ENCODE measurements around the gene INPP4A.
A peak's percentile ranks its signal among the peaks of the same experiment; 100 is the strongest.

INPP4A gene

DNA sequence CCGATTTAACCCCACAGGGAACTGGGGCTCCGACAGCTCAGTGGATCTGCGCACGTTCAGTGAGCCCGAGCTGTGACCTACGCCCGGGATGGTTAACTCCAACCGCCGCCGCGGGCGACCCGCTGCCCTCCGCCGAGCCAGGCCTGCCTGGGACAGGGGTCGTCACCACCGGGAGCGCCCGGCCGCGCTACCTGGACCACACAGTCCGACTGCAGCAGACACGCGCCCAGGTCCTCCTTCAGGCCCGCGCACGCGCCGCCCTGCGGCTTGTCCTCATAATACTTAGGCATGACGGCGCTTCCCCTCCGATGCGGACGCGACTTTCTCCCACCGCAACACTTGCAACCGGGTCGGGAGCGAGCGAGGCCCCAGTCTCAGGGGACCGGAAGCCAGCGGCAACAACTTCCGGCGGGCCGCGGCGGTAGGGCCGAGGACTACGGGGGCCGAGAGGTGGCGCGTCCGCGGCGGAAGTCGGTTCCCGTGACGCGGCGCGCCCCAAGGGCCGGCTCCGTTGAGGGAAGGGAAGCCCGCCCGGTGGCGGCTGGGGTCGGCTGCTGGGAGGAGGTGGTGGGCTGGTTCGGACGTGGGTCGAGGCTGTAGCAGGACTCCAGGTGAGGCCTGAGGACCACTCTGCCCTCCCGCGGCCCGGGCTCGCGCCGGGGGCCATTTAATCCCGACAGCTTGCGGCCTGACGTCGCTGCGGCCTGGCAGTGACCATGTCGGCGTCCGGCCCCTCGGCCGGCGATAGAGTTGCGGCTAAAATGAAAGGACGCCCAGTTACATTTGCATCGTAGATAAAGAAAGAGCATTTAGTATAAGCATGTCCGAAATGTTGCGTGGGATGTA, 163.7 kb downstream of the INPP4A start, which contains the start of the genes COA5 and UNC50:
Gene COA5, minus strand, starts transcription at position 397 of the 846 bp plus-strand sequence. Its CDS starts 107 bp downstream, at position 290.
Gene UNC50, plus strand, starts transcription at position 474 of the 846 bp plus-strand sequence. CDS start 1,171 bp downstream, outside the sequence.
- TF ChIP-seq, protein P1, sequence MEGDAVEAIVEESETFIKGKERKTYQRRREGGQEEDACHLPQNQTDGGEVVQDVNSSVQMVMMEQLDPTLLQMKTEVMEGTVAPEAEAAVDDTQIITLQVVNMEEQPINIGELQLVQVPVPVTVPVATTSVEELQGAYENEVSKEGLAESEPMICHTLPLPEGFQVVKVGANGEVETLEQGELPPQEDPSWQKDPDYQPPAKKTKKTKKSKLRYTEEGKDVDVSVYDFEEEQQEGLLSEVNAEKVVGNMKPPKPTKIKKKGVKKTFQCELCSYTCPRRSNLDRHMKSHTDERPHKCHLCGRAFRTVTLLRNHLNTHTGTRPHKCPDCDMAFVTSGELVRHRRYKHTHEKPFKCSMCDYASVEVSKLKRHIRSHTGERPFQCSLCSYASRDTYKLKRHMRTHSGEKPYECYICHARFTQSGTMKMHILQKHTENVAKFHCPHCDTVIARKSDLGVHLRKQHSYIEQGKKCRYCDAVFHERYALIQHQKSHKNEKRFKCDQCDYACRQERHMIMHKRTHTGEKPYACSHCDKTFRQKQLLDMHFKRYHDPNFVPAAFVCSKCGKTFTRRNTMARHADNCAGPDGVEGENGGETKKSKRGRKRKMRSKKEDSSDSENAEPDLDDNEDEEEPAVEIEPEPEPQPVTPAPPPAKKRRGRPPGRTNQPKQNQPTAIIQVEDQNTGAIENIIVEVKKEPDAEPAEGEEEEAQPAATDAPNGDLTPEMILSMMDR (IDR thresholded peaks at IDR 0.05; ENCODE audit: extremely low read depth, missing control alignments), result no peak
- DNase-seq (ENCODE audit: low spot score), result peak; percentile 98

DNA sequence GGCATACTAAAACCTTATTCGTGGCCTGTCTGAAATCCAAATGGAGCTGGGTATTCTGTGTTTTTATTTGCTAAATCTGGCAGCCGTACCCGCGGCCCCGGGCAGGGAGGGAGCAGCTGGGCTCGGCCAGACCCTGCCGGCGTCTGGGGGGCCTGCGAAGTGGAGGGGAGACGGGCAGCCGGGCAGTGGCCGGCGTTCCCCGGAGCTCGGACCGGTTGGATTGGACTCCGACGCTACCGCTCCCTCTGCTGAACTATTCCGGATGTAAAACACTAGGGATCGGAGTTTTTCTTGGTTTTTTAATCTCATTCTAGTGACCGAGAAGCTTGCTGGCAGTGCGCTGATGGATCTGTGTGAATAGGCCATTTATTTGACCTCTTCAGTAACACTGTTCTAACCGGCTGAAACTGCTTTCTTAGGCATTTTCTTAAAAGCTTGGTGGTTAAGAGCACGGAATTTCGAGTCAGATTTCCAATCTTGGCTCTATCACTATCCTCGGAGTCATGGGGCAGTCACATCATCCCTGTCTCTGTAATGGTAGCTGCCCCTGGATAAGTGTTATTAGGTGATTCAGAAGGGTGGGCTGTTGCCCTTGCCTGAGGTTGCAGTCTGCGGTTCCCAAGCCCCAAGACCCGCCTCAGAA, 164.4 kb downstream of the INPP4A start:
- DNase-seq (ENCODE audit: low spot score), result peak; percentile 27
- TF ChIP-seq, protein P1 (IDR thresholded peaks at IDR 0.05; ENCODE audit: extremely low read depth, missing control alignments), result no peak

DNA sequence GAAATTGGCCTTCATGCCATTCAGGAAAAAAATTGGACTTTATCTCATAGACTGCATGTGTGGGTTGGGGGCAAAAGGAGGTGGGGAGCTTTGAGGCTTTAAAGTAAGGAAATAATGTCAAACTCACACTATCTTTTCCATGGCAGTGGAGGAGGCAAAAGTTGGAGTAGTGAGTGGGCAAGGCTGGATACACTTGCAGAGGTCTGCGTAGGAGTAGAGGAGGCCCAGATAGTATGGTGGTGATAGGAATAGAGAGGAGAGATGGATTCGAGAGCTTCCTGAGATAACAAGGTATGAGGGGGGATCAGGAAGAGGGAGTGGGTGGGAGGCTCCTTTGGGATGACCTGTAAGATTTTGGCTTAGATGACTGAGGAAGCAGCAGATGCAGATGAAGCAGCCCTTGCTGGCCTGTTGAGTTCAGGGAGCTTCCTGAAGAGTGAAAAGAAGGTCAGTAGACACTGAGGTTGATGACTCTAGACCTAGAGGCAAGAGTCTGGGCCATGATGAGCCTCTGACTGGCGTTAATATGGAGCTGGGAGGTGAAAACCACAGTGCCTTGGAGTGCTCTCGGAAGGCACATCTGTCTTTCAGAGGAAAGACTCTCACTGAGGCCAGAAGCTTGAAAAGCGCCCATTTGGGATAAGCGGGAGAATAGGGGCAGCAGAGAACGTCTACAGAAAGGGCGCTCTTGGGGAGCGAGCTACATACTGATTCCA, 169.5 kb downstream of the INPP4A start:
- no peak for DNase-seq (ENCODE audit: low spot score)
- TF ChIP-seq, protein P1 (IDR thresholded peaks at IDR 0.05; ENCODE audit: extremely low read depth, missing control alignments), result no peak

DNA sequence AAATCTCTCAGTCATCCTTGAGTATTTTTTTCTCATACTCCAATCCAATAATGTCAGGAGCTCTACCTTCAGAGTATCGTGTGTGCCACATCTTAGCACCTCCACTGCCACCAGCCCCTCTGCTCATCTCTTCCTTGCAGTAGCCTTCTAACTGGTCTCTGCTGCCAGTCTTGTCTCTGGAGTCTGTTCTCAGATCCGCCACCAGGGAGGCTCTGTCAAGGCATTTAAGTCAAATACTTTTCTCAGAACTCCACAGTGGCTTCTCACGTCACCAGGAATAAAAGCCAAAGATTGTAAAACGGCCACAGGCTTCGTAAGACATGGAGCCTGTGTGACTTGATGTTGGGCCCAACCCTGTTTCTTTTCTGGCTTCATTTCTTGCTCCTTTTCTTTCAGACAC, 170.8 kb downstream of the INPP4A start:
- DNase-seq (ENCODE audit: low spot score), result no peak
- TF ChIP-seq, protein P1 (IDR thresholded peaks at IDR 0.05; ENCODE audit: extremely low read depth, missing control alignments), result no peak

DNA sequence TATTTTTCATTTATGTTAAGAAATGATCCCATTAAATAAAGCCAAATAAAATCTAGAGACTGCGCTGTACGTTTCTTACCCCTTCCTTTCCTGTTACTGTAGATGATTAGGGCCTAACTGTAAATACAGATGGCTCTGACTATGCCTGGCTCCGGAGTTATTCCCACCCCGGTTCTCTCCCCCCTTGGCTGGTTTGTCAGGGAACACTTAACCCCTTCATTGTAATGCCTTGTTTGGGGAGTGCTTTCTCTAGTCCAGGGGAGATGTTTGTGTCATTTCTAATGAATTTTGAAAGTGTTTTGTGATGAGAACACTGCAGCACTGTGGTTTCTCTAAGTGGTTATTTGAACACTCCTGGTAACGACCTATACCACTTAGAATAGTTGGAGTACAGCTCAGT, 172.5 kb downstream of the INPP4A start:
- TF ChIP-seq, protein P1 (IDR thresholded peaks at IDR 0.05; ENCODE audit: extremely low read depth, missing control alignments), result no peak

DNA sequence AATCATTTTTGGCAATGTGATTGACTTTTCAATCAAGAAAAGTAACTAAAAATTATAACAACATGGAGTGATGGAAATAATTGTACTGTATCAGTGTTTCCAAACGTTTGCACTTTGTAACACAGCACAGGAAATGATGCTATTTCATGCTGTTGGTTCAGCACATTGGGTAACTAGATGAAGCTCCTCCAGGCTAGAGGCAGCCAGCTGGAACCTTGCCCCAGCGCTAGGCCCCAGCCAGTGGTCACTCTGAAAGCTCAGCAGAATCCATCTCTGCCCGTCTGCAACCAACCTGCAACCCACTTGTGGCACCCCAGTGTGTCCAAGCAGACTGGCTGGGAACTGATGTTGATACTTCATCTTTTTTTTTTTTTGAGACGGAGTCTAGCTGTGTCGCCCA, 179.0 kb downstream of the INPP4A start:
- no peak for DNase-seq (ENCODE audit: low spot score)
- TF ChIP-seq, protein P1 (IDR thresholded peaks at IDR 0.05; ENCODE audit: extremely low read depth, missing control alignments), result no peak

More for the DNA sequence above, 172.5 kb downstream of the INPP4A start:
- no peak for DNase-seq (ENCODE audit: low spot score)
